ENCODE data around the gene PGM1. TPM values are rescaled to one million over a fixed set of nuclear protein-coding genes. Genes with fewer than 3 reads are reported as not detected.
"Not testable (repeated sequence)": the region's sequence is repeated elsewhere in the genome, so short reads cannot be mapped to it uniquely, and the experiment has no call there.

The PGM1 gene
- polyA plus RNA-seq, 1 of the 3 experiments (the other 2 are of a cell fraction), result 20.7 TPM

DNA sequence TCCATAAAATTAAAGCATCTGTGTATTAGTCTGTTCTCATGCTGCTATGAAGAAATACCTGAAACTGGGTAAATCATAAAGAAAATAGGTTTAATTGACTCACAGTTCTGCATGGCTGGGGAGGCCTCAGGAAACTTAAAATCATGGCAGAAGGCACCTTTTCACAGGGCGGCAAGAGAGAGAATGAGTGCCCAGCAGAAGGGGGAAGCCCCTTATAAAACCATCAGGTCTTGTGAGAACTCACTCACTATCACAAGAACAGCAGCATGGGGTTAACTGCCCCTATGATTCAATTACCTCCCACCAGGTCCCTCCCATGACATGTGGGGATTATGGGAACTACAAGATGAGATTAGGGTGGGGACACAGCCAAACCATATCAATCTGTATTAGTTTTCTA is 6.9 kb upstream of the PGM1 start:
- DNase-seq; H3K9me3 ChIP-seq; H3F3A ChIP-seq (replicated peaks; ENCODE audit: insufficient read depth); H3K27ac ChIP-seq (ENCODE audit: low read depth in 2 of 2, low read length in 1 of 2); H3K79me2 ChIP-seq (ENCODE audit: insufficient read depth); H4K20me1 ChIP-seq (ENCODE audit: insufficient read depth); H3K9ac ChIP-seq; CTCF ChIA-PET; H3K9me2 ChIP-seq; H3K27me3 ChIP-seq (ENCODE audit: insufficient read depth); H3K4me2 ChIP-seq; H3K36me3 ChIP-seq (replicated peaks in 1 of 2; ENCODE audit: control insufficient read depth in 1 of 2, insufficient read depth in 2 of 2, low read length in 1 of 2); POLR2A ChIA-PET; H3K4me1 ChIP-seq (ENCODE audit: control insufficient read depth in 1 of 2, insufficient read depth in 2 of 2, low read depth in 1 of 2, low read length in 1 of 2); H3K4me3 ChIP-seq (ENCODE audit: low read depth in 2 of 2, low read length in 1 of 2); H2AFZ ChIP-seq (ENCODE audit: low read depth): not testable (repeated sequence)
- 82% methylated on average over 1 of the region's 1 CpG for WGBS (ENCODE audit: low lambda C conversion rate)

DNA sequence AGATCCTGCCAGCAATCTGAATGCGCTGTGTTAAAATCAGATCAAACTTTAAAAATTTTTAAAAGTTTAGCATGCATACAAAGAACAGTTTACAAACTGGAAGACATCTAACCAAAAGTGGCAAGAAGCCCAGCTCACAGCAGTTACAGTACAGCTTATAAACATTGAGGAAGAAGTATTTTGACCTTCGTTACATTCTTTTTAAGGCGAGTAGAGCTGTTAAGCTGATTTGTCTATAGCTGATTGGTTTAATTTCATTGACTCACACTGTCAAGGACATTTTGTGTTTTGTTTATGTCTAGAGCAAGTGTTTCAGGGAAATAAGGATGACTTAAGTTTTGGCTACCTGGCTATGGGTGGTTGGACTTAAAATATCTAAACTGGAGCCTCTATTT is 3.0 kb upstream of the PGM1 start:
- Histone ChIP-seq H3K27ac (ENCODE audit: low read depth in 2 of 2, low read length in 1 of 2) (no peak overlapping the region), H3K27me3 (ENCODE audit: insufficient read depth) (no peaks in the 10 kb centered on the region), H4K20me1 (ENCODE audit: insufficient read depth) (no peaks in the 10 kb centered on the region), H3F3A (replicated peaks; ENCODE audit: insufficient read depth) (peaks cover 4% of the 10 kb centered on the region), H3K36me3 (replicated peaks in 1 of 2; ENCODE audit: control insufficient read depth in 1 of 2, insufficient read depth in 2 of 2, low read length in 1 of 2) (no peaks in the 10 kb centered on the region), H3K4me2 (no peak overlapping the region), H2AFZ (ENCODE audit: low read depth) (no peak overlapping the region), H3K9me3 (no peaks in the 10 kb centered on the region), H3K79me2 (ENCODE audit: insufficient read depth) (peaks cover 3% of the 10 kb centered on the region), H3K9me2 (no peaks in the 10 kb centered on the region), H3K9ac (no peak overlapping the region), H3K4me3 (ENCODE audit: low read depth in 2 of 2, low read length in 1 of 2) (no peak overlapping the region), H3K4me1 (ENCODE audit: control insufficient read depth in 1 of 2, insufficient read depth in 2 of 2, low read depth in 1 of 2, low read length in 1 of 2) (peaks cover 0 to 6% of the 10 kb centered on the region in 2 experiments; a peak in 1 of 4 replicates)
- ChIA-PET CTCF (interaction anchor here (0.6 to 1.3 kb wide), 3 partner anchors 14 to 206 kb away, joined by 3 to 5 read pairs (median 3); no protein-coding TSS in a partner anchor), POLR2A (no interaction called here)
- 96% methylated on average over 3 of the region's 3 CpGs for WGBS (ENCODE audit: low lambda C conversion rate)
- TF ChIP-seq SMC3 (IDR thresholded peaks at IDR 0.05; ENCODE audit: low read depth, low read length) (no peak), TAF1 (IDR thresholded peaks at IDR 0.05; ENCODE audit: borderline replicate concordance, low read depth, low read length) (no peak), EZH2phosphoT487 (IDR thresholded peaks at IDR 0.05; ENCODE audit: borderline replicate concordance, low read depth) (no peak), TEAD4 (IDR thresholded peaks at IDR 0.05; ENCODE audit: borderline replicate concordance, insufficient read depth) (no peak), MEF2A (IDR thresholded peaks at IDR 0.05; ENCODE audit: borderline replicate concordance, low read depth) (no peak), RCOR1 (IDR thresholded peaks at IDR 0.05; ENCODE audit: low read length) (no peak), POLR2AphosphoS5 (IDR thresholded peaks at IDR 0.05; ENCODE audit: low read depth, low read length) (no peak), NFIC (IDR thresholded peaks at IDR 0.05; ENCODE audit: borderline replicate concordance) (no peak), MXI1 (IDR thresholded peaks at IDR 0.05; ENCODE audit: low read depth, low read length) (no peak), FOXM1 (IDR thresholded peaks at IDR 0.05; ENCODE audit: low read depth) (no peak), FOSL2 (IDR thresholded peaks at IDR 0.05; ENCODE audit: borderline replicate concordance, low read depth) (no peak), EP300 (IDR thresholded peaks at IDR 0.05; ENCODE audit: borderline replicate concordance in 1 of 2, low read depth in 1 of 2, low read length in 1 of 2) (no peak)
- TF ChIP-seq, protein P1, sequence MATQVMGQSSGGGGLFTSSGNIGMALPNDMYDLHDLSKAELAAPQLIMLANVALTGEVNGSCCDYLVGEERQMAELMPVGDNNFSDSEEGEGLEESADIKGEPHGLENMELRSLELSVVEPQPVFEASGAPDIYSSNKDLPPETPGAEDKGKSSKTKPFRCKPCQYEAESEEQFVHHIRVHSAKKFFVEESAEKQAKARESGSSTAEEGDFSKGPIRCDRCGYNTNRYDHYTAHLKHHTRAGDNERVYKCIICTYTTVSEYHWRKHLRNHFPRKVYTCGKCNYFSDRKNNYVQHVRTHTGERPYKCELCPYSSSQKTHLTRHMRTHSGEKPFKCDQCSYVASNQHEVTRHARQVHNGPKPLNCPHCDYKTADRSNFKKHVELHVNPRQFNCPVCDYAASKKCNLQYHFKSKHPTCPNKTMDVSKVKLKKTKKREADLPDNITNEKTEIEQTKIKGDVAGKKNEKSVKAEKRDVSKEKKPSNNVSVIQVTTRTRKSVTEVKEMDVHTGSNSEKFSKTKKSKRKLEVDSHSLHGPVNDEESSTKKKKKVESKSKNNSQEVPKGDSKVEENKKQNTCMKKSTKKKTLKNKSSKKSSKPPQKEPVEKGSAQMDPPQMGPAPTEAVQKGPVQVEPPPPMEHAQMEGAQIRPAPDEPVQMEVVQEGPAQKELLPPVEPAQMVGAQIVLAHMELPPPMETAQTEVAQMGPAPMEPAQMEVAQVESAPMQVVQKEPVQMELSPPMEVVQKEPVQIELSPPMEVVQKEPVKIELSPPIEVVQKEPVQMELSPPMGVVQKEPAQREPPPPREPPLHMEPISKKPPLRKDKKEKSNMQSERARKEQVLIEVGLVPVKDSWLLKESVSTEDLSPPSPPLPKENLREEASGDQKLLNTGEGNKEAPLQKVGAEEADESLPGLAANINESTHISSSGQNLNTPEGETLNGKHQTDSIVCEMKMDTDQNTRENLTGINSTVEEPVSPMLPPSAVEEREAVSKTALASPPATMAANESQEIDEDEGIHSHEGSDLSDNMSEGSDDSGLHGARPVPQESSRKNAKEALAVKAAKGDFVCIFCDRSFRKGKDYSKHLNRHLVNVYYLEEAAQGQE (IDR thresholded peaks at IDR 0.05; ENCODE audit: low read depth, low read length), result no peak
- TF ChIP-seq, protein P2, sequence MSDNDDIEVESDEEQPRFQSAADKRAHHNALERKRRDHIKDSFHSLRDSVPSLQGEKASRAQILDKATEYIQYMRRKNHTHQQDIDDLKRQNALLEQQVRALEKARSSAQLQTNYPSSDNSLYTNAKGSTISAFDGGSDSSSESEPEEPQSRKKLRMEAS (IDR thresholded peaks at IDR 0.05; ENCODE audit: low read depth), result no peak
- TF ChIP-seq, protein P3, sequence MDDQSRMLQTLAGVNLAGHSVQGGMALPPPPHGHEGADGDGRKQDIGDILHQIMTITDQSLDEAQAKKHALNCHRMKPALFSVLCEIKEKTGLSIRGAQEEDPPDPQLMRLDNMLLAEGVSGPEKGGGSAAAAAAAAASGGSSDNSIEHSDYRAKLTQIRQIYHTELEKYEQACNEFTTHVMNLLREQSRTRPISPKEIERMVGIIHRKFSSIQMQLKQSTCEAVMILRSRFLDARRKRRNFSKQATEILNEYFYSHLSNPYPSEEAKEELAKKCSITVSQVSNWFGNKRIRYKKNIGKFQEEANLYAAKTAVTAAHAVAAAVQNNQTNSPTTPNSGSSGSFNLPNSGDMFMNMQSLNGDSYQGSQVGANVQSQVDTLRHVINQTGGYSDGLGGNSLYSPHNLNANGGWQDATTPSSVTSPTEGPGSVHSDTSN (IDR thresholded peaks at IDR 0.05), result no peak
- TF ChIP-seq, protein P4, sequence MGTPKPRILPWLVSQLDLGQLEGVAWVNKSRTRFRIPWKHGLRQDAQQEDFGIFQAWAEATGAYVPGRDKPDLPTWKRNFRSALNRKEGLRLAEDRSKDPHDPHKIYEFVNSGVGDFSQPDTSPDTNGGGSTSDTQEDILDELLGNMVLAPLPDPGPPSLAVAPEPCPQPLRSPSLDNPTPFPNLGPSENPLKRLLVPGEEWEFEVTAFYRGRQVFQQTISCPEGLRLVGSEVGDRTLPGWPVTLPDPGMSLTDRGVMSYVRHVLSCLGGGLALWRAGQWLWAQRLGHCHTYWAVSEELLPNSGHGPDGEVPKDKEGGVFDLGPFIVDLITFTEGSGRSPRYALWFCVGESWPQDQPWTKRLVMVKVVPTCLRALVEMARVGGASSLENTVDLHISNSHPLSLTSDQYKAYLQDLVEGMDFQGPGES (IDR thresholded peaks at IDR 0.05; ENCODE audit: low read depth, low read length), result no peak
- DNase-seq, result no peak
